HG03280 (cell line): ENCODE results near the gene ASRGL1.

ENCODE experiments used
- ATAC-seq: cut with Tn5 transposase; IDR thresholded peaks from one replicate; pipeline ENCODE4 v1.9.1; 2021; ENCODE audit warnings: mild to moderate bottlenecking, moderate library complexity; ENCODE audit not compliant: unreplicated experiment

The ASRGL1 gene

DNA sequence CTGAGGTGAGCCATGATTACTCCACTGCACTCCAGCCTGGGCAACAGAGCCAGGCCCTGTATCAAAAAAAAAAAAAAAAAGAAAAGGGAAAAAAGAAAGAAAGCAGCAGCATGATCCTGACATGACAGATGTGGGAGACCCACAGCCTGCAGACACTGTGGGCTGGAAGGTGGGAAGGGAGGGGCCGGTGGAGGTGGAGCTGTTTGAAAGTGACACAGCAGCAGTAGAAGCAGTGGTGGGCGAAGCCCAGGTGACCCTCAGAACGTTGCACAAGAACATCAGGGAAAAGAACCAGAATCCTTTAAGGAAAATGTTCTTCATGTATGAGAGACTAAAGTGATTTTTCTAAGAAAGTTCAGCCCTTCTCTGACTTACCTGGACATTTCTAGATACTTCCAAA, 55.3 kb downstream of the ASRGL1 start:
- ATAC-seq: no peak

DNA sequence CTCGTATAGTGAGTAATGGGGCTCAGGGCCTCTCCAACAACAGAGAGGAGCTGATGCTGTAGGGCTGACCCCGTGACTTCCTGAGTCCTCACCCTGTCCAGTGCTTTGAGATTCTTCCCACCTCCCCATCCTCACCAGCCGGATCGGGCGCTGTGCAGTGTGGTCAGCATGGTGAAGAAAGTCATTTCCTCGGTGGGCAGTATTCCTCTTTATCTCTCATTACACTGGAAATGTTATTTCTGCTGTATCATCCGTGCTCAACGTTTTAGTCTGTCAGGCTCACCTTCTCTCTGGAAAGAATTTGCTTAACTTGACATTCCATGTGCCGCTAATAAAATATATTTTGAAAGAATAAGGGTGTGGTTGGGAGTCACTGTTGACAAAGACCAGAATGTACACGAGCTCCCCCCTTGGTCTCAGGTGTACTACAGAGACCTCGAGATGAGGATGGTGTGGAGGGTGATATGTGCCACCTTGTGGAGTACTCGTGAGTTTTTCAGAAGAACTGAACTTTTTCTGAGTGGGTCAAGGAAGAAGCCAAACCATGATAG, 55.9 kb downstream of the ASRGL1 start:
- ATAC-seq: no peak

DNA sequence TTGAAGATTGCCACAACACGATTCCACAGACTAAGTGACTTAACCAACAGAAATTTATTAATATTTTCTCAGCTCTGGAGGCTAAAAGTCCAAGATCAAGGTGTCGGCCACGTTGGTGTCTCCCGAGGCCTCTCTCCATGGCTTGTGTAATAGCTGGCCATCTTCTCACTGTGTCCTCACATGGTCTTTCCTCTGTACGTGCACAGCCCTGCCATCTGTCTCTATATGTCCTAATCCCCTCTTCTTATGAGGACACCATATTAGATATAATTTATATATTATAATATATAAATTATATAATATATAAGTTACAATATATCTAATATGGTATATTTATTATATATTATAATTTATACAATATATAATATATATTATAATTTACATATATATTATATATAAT, 56.5 kb downstream of the ASRGL1 start:
- no peak for ATAC-seq

DNA sequence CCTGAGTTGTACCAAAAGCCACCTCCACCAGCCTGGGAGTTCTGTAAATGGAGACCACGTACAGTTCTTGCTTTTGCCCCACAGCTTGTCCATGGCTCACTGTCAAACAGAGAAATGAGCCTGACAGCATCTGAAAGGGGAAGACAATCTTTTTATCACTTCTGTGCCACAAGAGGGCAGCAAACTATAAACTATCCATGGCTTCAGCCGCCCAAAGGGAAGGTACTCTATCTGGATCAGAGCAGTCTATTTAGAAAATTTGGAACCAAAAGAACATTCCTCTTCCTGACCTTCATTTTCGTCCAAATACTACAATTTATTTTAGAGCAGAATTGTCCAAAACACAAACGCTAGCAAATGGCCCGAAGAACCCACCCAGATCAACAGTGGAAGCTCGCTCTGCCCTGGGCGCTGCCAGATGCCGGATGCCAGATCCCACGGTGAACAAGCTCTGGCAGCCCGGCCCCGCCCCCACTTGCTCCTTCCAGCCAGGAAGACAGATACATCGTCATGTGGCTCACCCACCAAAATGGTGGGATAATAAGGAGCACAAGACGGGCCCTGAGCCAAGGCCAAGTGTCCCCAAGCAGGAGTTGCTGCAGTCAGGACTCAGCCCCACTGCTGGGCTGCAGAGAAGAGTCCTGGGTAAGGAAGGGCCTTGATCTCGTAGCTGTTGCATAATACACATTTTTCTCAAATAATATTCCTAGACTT, 57.7 kb downstream of the ASRGL1 start:
- ATAC-seq: no peak

DNA sequence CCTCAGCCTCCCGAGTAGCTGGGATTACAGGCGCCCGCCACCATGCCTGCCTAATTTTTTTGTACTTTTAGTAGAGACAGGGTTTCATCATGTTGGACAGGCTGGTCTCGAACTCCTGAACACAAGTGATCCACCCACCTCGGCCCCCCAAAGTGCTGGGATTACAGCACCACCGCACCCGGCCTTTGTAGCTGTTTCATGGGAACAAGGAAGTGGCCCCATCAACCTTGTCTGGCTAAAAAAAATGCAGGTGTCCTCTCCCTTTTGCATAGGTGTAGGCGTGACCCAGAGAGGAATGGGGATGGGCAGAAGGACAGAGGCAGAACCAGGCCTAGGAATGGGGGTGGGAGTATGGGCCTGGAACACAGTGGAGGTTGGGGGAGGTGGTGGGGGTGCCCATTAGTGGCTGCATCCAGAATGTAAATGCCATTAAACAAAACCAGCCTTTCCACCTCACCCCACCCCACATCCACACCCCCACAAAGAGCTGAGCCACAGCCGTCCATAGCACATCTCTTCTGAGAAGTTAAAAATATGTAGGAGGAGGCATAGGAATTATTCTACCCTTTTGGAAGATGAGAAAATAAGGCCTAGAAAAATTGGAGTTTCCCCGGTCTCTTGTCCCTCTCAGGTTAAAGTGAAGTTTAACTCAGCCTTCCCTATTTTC, 58.8 kb downstream of the ASRGL1 start:
- ATAC-seq: no peak

DNA sequence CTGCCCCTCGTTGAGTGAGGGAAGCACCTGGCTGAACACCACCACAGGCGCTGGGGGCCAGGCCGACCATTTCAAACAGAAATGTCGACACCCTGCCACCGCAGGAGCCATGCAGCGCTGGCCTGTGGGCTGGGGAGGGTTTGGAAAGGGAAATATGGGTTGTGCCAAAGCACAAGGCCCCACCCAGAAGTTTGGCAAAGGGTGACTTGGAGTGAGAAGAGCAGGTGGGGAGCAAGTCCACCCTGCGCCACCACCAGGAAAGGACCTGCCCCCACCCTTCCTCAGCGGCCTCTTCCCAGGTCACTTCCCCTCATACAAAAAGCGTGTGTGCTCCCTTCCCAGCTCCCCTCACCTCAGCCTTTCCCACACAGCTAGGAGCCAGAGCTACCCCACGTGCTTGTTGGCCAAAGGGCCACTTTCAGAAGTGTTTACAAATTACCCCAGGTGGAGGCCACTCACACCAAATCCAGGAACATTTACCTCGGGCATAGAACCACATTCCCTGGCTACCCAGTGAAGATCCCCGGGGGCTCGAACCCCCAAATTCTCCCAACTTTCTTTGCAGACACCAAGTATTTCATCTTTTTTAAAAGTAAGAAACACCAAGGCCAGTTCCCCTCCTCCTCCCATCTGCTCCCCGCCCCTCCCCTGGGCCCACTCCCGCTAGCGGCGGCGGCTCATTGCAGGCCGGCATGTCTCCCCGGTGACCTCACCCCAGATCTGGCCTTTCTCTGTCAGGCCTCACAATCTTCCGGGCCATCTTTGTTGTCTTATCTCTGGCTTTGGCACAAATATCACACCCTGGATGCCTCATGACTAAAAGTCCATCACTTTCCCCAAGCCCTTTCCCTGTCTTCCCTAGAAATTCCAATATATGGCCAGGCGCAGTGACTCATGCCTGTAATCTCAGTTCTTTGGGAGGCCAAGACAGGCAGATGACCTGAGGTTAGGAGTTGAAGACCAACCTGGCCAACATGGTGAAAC, 61.1 kb downstream of the ASRGL1 start:
- ATAC-seq: no peak

DNA sequence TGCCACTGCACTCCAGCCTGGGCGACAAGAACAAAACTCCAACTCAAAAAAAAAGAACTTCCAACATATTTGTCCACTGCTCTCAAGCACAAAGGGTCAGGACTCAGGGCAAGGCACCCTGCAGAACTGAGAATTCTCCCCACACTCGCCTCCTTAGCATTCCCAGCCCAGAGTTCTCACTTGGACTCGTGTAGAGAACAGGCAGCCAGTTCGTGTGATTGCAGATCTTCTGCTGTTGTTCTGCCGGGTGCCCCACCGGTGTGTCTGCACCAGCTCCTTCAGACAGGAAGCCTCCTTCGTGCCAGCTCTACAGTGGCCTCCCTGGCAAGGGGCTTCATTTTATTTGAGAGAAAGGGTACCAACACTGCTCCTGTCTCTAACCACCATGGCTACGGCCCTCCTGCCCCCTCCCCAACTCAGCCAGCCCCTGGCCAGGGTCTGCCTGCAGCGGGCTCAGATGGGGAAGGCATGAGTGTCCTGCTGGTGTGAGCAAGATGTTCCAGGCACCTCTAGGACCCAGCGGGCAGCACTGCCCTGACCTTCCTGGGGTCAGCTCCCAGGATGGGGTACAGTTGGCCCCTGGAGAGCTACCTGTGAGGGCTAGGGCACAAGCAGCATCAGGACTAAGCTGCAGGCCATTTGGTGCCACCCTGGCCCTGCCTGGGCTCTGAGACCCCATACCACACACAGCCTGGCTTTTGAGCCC, 62.1 kb downstream of the ASRGL1 start:
- ATAC-seq: no peak

DNA sequence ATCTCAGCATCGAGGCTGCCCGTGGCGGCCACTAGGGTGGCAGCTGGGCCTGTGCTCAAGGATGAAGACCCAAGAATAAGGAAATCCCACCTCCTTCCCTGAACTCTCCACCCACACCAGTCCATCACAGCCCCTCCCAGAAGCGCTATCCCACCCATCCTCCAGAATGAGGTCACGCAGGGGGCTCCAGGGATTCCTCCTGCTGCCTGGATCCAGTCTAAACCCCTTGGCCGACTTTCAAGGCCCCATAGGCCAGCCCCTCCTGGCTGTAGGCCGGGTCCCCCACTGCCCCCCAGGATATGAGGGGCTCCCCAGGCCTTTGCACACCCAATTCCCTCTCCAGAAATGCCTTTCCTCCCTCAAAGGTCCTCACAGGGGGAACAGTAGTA, 62.6 kb downstream of the ASRGL1 start:
- ATAC-seq: no peak

DNA sequence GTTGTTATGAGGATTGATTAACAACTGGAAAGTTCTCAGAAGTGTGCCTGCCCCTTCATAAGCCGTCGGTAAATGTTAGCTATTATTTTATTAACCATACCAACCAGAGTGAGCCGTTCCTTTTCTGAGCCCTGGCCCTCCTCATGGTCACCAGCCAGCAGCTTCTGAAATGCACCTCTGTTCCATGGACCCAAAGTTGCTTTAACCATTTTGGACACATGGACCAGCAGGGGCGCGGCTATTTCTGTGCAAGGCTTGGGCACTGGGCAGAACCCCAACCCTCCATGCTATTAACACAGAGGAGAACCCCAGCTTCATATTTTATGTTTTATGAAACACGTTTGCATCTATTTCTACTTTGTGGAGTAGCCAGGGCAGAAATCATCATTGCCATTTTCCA, 63.0 kb downstream of the ASRGL1 start:
- ATAC-seq: no peak

DNA sequence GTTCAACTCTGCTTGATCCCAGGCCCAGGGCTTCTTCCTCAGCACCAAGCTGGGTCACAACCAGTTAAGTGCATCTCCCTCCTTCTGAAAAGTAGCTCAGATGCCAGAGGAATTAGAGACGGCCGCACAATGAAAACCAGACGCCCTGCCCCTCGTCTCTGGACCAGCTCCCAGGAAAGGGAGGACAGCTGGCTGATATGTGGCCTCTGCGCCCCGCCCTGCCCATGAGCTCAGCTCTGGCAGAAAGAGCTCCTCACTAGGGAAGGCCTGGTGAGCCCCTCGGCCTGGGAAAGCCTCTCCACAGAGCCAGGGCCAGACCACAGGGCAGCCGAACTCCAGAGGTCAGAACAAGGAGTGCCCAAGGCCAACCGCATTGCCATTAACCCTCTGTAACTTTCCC, 63.5 kb downstream of the ASRGL1 start:
- ATAC-seq: no peak

DNA sequence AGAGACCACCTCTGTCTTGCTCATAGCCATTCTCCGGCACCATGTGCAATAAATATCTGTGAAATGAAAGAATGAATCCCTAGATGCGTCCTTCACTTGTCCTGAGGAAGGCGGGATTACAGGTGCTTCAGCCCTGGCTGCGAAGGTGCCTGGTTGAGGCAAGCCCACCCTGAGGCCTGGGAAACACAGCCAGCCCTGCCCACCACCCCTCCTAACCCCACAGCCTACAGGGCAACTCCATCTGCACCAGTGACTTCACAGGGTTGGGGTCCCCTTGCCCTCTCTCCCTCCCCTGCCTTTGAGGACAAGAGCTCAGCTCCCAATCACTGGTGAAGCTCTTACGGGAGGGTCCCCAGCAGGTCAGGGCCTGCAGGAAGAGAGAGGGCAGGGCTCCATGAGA, 64.1 kb downstream of the ASRGL1 start:
- ATAC-seq: no peak

DNA sequence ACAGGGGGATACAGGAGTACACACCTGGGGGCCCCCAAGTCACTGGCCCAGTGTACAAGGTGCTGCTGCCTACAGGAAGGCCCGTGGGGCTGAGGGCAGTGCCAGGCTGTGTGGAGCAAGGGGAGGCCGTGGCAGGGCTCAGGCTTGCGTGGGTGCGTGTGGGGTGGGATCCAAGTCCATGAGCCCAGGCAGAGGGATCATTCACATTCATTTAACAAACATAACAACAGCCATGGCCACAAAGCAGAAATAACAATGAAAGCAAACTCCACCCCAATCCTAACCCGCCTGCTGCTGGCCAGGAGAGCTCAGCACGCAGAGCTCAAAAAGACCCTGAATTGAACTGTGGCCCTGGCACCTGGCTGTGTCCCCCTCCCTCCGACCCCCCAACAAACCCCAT, 64.6 kb downstream of the ASRGL1 start:
- no peak for ATAC-seq

DNA sequence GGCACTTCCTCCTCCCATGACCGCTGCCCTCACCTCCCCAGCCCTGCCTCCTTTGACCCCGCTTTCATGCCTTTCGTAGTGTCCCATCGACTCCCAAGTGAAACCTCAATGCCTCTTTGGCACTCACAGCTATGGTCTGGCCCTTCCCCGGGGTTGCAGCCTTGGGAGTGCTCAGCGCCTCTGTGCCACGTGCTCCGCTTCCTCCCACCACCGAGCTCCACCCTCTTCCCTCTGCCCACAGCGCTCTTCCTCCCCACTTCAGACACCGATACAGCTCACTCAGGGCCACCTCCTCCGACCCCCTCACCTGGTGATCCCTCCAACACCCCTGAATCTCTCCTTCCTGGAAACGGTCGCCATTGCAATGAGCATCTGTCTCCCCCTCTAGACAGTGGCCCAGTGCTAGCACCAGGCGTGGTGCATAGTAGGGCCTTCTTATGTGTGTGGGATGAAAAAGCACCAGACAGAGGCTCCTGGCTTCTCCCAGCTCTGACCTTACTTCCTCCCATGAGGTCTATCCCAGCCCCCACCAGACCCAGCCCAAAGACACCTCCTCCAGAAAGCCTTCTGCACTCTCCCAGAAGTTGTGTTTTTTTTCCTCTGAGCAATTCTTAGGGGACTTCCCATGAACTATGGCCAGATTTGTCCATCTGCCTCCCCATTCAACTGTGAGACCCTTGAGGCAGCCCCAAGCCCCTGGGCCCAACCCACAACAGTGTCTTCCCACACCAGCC, 65.1 kb downstream of the ASRGL1 start:
- ATAC-seq: no peak

DNA sequence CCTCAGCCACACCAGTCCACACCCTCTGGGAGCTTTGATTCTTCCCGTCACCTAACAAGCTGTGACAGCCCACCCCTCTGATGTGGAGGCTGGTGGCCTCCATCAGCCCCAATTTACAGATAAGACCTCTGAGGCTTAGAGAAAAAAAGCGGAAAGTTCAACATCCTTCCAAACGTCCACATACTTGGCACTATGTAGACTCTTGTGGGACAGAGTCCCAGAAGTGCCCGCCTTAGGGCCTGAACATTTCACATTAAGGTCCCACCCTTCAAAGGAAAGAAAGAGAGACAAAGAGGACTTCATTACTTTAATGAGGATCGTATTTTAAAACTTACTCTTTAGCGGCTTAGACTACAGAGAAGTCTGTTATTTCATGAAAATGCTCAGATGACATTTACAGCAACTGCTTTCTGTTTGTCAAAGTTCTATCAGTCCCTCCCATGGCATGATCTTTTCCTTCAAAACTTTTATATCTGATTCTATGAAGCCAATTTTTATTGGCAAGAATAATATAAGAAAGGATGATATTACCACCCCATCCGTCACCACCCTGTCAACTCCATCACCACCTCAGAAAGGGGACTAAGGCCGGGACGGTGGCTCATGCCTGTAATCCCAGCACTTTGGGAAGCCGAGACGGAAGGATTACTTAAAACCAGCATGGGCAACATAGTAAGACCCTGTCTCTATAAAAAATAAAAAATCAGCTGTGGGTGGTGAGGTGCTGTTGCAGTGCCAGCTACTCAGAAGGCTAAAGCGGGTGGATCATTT, 65.9 kb downstream of the ASRGL1 start:
- no peak for ATAC-seq

DNA sequence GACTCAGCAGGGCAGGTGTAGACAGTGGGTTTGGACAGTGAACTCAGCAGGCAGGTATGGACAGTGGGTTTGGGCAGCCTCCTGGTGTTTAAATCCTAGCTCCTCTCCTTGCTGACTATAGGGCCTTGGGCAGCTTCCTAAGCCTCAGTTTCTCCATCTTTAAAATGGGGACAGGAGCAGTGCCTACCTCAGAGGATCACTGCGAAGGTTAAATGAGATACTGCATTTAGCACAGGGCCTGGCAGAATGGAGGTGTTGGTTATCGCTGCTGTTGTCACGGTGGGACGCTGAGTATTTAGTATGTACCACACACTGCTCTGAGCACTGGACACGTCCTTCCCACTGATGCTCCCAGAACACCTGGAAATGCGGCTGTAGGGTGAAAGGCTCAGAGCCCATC, 67.2 kb downstream of the ASRGL1 start:
- no peak for ATAC-seq

DNA sequence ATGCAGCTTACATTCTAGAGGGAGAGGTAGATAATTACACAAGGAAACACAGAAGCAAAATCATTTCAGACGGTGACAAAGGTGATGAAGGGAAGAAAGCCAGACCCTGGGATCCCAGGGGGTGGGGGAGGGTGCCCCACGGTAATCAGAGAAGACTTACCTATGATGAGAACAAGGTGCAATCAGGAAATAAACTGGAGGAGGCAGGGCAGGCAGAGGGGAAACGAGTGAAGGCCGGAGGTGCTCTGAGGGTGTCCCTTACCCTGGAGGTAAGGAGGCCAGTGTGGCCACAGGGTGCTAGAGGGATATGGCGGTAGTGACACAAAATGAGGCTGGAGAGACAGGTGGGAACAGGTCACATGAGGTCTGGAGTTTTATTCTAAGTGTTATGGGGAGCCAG, 67.7 kb downstream of the ASRGL1 start:
- no peak for ATAC-seq

DNA sequence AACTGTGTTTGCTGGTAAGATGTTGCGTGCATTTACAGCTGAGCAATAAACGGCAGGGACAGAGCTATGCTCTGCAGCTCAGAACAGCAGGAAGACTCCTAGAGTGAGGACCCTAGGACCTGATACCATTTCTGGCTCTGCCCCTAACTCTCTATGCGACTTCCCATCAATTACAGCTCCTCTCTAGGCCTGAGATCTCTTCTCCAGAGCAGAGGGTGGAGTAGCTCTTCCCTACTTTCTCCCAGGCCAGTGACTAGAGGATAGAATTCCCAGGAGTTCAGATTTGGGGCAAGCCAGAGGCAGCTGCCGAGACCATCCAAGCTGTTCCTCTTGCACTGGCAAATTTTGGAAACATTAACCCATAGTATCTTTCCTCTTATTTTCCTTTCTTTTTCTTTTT, 68.8 kb downstream of the ASRGL1 start:
- ATAC-seq: no peak

DNA sequence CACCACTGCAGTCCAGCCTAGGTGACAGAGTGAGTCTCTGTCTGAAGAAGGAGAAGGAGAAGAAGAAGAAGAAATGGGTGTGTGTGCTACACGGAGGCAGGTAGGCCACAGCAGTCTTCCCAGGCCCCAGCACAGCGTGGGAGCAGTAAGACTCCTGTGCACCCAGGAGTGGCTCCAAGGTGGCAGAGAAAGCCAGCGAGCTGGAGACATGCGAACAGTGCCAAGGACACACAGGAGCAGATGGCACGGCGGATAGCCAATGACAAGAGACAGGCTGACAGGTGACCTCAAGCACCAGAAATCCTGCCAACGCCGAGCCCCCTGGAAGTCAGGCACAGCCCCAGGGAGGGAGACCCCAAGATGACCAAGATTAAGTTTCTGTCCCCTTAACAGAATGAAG, 72.6 kb downstream of the ASRGL1 start:
- ATAC-seq: no peak

DNA sequence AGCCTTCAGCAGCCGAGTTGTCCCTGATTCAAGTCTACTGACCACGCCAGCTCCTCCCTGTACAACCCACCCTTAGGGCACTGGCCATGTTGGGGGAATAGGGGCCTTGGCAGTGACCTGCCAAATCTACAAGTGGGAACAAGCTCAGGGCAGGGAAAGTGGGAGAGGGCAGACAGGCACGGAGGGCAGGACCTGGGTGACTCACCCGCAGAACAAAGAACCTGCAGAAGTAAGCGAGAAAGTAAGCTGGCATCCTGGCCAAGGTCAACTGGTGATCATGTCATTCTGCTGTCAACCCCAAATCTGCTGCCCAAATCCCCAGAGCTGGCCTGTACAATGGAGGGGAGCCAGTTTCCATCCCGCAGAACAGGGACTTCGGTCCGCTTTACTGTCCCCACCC, 73.7 kb downstream of the ASRGL1 start:
- no peak for ATAC-seq
